SK-N-SH (cell line): Measurements from ENCODE around the gene BCR. TPM values are rescaled to one million over a fixed set of nuclear protein-coding genes. Genes with fewer than 3 reads are reported as not detected.
"Not testable (repeated sequence)": the region's sequence is repeated elsewhere in the genome, so short reads cannot be mapped to it uniquely, and the experiment has no call there.

Experiments
- CTCF ChIA-PET: fragments of 300-600, 350-600 bp; formaldehyde crosslinking; extraction: SDS; loops from one replicate; lab custom pipeline; 2021; lab: Yijun Ruan, JAX
- POLR2A ChIA-PET: fragments of 350-600 bp; sonication (Branson Sonifier 250); formaldehyde crosslinking; extraction: SDS; loops from one replicate; lab custom pipeline; 2020; ENCODE audit warnings: antibody characterized with exemption, inconsistent platforms; lab: Yijun Ruan, JAX
- DNase-seq: peaks from one replicate; pipeline ENCODE4 v3.0.0; 2012
- H2AFZ ChIP-seq: fragments of 200-600 bp; sonication (generic); 2 replicates; pipeline ENCODE4 v1.8.1; 2016; ENCODE audit warnings: antibody characterized with exemption, mild to moderate bottlenecking, low read depth
- H3F3A ChIP-seq: fragments of 200-600 bp; sonication (generic); replicated peaks from 2 replicates; pipeline ENCODE3; 2016; ENCODE audit warnings: antibody characterized with exemption, mild to moderate bottlenecking; ENCODE audit not compliant: insufficient read depth
- H3K27ac ChIP-seq, 2 experiments: fragments of 200-500 bp in 1 of 2; fragments of 200-600 bp in 1 of 2; sonication (Bioruptor generic) in 1 of 2; sonication (generic), shearing (Covaris generic) in 1 of 2; 2 replicates each; pipeline versions ENCODE4 v1.5.1 to v1.6.1; 2014 to 2016; ENCODE audit warnings: low read depth in 2 of 2, inconsistent platforms in 1 of 2, low read length in 1 of 2, mild to moderate bottlenecking in 1 of 2, mixed read lengths in 1 of 2
- H3K27me3 ChIP-seq: fragments of 200-600 bp; sonication (generic), shearing (Covaris generic); 2 replicates; pipeline ENCODE4 v1.6.1; 2016; ENCODE audit warnings: mixed run types; ENCODE audit not compliant: insufficient read depth
- H3K36me3 ChIP-seq, 2 experiments: fragments of 200-500 bp in 1 of 2; fragments of 200-600 bp in 1 of 2; sonication (Bioruptor generic) in 1 of 2; sonication (generic) in 1 of 2; replicated peaks in 1 of 2; 2 replicates each; pipeline versions ENCODE3 to v1.5.1; 2014 to 2016; ENCODE audit warnings: low read length in 1 of 2, mild to moderate bottlenecking in 1 of 2; ENCODE audit not compliant: insufficient read depth in 2 of 2, control insufficient read depth in 1 of 2
- H3K4me1 ChIP-seq, 2 experiments: fragments of 200-500 bp in 1 of 2; fragments of 200-600 bp in 1 of 2; sonication (Bioruptor generic) in 1 of 2; sonication (generic), shearing (Covaris generic) in 1 of 2; 2 replicates each; pipeline versions ENCODE4 v1.5.1 to v1.6.1; 2014 to 2016; ENCODE audit warnings: low read depth in 1 of 2, low read length in 1 of 2, mixed run types in 1 of 2; ENCODE audit not compliant: insufficient read depth in 2 of 2, control insufficient read depth in 1 of 2
- H3K4me2 ChIP-seq: fragments of 200-600 bp; sonication (generic), shearing (Covaris generic); 2 replicates; pipeline ENCODE4 v1.6.1; 2017; ENCODE audit warnings: mixed run types
- H3K4me3 ChIP-seq, 2 experiments: fragments of 200-500 bp in 1 of 2; fragments of 200-600 bp in 1 of 2; sonication (Bioruptor generic) in 1 of 2; sonication (generic), shearing (Covaris generic) in 1 of 2; 2 replicates each; pipeline versions ENCODE4 v1.5.1 to v1.8.1; 2014 to 2016; ENCODE audit warnings: low read depth in 2 of 2, inconsistent platforms in 1 of 2, low read length in 1 of 2, mild to moderate bottlenecking in 1 of 2, mixed read lengths in 1 of 2, moderate library complexity in 1 of 2
- H3K79me2 ChIP-seq: fragments of 200-600 bp; sonication (generic); 2 replicates; pipeline ENCODE4 v1.8.1; 2017; ENCODE audit warnings: mild to moderate bottlenecking; ENCODE audit not compliant: insufficient read depth
- H3K9ac ChIP-seq: fragments of 200-600 bp; sonication (generic); 2 replicates; pipeline ENCODE4 v1.6.1; 2017; ENCODE audit warnings: mixed run types
- H3K9me2 ChIP-seq: fragments of 200-600 bp; sonication (generic); 2 replicates; pipeline ENCODE4 v1.6.1; 2017; ENCODE audit warnings: mixed run types
- H3K9me3 ChIP-seq: fragments of 200-600 bp; sonication (generic); 2 replicates; pipeline ENCODE4 v1.6.1; 2017; ENCODE audit warnings: mixed run types, mild to moderate bottlenecking, moderate library complexity
- H4K20me1 ChIP-seq: fragments of 200-600 bp; sonication (generic); 2 replicates; pipeline ENCODE4 v1.6.1; 2017; ENCODE audit warnings: mild to moderate bottlenecking, mixed run types; ENCODE audit not compliant: insufficient read depth
- WGBS: methylation state at CpG from one replicate; pipeline ENCODE4 v1.1.6; 2017; ENCODE audit warnings: low lambda C conversion rate; 5-methylcytosine and 5-hydroxymethylcytosine counted together
- polyA plus RNA-seq, 3 experiments: library from polyadenylated mRNA; depleted of rRNA; stranded (reverse); fragments of >200 nt; gene quantifications; 2 replicates each; pipeline ENCODE4 v1.2.3, GENCODE V29; 2012
- small RNA-seq, 7 experiments: library from RNA; depleted of rRNA; stranded (forward); fragments of <200 nt; gene quantifications; one replicate each; pipeline ENCODE3, GENCODE V24; 2012

Gene BCR
- polyA plus RNA-seq, 1 of the 3 experiments (the other 2 are of a cell fraction), result 50.9 TPM

GRCh38 chr22:23367196-23367595, 186.9 kb downstream of the BCR start:
- DNase-seq, H3K9ac ChIP-seq, H3K9me3 ChIP-seq, H3K9me2 ChIP-seq, H3K4me2 ChIP-seq, H2AFZ ChIP-seq, POLR2A ChIA-PET, H3F3A ChIP-seq, H3K36me3 ChIP-seq, H3K79me2 ChIP-seq, H3K27me3 ChIP-seq, H3K4me1 ChIP-seq, H3K4me3 ChIP-seq, H3K27ac ChIP-seq, H4K20me1 ChIP-seq: not testable (repeated sequence)
- 17% methylated on average over 3 of the region's 3 CpGs for WGBS
- CTCF ChIA-PET, result interaction anchor here (1.6 to 9.1 kb wide), 2 partner anchors 10 to 18 kb away, joined by 3 to 56 read pairs; no protein-coding TSS in a partner anchor

Small RNA genes lying within 50 kb of the gene (small RNA-seq; reads per million reads assigned to genes)
- gene BCRP8 (0 to 4.2 (median 0) reads per million in 7 experiments), gene RF00017 (0 reads per million in 7 experiments), gene RF00066 (0 reads per million in 7 experiments), gene RN7SL263P (0 reads per million in 7 experiments)

Other genes starting within 250 kb of the BCR start
- 5.4 and 6.5 TPM in 2 replicates for gene GNAZ, start 110.0 kb upstream of the BCR start, polyA plus RNA-seq (2012; rRNA removed)
- 1.7 and 1.8 TPM in 2 replicates for gene RSPH14, start 38.5 kb upstream of the BCR start, polyA plus RNA-seq (2012; rRNA removed)
- 6.6 and 6.8 TPM in 2 replicates for gene RAB36, start 35.0 kb upstream of the BCR start, polyA plus RNA-seq (2012; rRNA removed)